Hematopoietic multipotent progenitor cell treated with erythropoietin and hydrocortisone succinate and interleukin-3 and kit ligand, for 4 days (in vitro differentiated cells): ENCODE results near the gene PTPRN2.
"Not testable (repeated sequence)": the region's sequence is repeated elsewhere in the genome, so short reads cannot be mapped to it uniquely, and the experiment has no call there.

Experiments used
- DNase-seq: peaks from one replicate; pipeline ENCODE4 v3.0.0-alpha.2; 2015

Gene PTPRN2

DNA sequence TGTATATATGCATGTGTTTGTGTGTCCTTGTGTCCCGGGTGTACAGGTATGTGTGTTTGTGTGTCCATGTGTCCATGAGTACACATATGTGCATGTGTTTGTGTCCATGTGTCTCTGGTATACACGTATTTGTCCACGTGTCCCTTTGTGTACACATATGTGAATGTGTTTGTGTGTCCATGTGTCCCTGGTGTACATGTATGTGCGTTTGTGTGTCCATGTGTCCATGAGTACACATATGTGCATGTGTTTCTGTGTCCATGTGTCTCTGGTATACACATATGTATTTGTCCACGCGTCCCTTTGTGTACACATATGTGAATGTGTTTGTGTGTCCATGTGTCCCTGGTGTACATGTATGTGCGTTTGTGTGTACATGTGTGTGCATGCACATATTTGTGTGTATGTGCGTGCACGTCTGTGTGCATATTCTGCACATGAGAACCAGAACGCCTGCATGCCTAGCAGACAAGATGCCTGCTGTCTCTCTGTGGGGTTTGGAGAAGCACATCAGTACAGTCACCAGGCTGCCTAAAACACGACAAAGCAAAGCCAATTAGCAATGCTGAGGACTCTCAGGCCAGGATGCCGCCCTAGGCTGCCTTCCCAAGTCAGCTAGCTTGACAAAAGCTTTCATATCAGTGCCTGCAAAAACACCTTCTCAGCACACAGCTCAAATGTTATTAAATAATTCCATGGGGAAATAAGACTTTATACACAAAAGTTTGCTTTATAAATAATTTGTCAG is 327.8 kb downstream of the PTPRN2 start:
- no peak for DNase-seq

DNA sequence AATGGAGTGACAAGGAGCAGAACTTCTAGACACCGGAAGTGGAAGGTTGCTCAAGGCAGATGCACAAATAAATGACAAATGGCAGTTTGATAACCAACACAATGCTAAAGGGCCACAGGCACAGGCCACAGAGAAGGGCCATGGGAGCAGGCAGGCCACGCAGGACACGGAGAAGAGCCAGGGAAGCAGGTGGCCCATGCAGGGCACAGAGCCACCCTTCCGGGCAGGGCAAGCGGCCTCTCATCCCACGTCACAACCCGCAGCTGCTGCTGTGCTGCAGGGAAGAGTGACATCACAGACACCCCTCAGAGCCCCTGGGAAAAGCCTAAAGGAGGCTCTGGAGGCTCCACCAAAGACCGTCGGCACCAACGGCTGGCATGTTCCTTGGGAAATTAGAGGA is 328.5 kb downstream of the PTPRN2 start:
- no peak for DNase-seq

DNA sequence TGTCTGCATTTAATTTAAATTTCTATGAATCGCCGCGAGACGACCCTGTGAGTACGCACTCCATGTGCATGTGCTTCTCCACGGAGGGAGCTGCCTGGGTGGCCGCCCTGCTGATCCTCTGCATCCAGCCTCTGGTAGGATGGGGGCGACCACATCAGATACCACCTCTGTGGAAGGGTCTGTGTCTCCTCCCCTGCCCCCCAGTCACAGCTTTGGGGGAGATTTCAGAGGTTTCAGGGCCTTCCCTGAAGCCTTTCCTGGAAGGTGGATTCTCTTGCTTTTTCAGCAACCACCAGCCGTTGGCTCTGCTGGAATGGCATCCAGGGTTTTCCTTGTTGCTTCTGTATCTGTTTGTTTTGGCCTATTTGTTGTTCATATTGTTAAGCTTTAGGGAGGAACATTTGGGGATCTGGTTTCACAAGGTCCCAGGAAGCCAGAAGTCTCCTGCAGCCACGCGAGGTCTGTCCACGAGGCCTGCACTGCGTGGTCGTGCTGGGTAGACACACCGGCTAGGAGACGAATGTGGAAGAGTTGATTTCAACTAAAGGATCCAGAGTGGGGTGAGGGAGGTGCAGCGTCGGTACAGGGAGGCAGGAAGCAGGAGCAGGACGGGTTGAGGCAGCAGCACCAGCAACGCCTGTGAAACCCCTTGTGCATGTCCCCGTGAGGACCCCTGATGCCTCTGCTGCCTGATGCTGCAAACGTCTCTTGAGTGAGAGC is 329.1 kb downstream of the PTPRN2 start:
- DNase-seq: no peak

DNA sequence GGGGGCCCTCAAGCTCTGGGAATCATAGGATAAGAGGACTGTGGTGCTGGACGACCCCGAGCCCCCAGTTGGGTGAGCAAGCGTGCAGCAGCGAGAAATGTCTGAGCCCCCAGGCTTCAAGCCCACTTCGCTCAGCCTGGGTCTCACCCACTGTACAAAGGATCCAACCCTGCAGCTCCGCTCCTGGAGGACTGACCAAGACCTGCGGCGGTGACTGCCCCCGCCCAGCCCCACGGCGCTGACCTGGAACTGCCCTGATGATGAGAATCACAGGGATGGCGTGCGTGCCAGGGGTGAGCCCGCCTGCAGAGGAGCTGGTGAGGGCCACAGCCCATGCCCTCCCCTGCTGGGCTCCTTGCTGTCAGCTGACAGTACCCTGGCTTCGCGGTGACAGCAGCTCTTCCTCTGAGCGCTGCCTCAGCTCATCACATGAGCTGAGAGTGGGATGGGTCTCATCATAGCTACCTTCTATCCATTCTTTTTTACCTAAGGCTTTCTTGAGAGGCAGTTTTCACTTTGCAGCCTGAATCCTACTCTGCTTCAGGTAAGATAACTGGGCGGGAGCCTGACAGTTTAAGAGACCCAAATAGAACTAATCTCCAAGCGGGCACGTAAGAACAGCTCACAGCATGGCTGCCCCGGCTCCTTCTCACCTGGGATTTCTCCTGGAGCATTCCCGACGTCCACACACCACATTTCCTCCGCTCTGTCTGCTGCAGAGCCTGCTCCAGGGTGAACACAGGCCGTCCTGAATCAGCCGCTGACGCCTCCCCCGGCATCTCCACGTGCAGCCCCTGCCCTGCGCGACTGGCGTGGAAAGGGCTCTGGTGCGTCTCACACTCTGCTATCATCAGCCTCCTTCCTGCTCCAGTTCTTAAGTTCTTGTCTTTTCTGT is 329.9 kb downstream of the PTPRN2 start:
- DNase-seq: no peak

DNA sequence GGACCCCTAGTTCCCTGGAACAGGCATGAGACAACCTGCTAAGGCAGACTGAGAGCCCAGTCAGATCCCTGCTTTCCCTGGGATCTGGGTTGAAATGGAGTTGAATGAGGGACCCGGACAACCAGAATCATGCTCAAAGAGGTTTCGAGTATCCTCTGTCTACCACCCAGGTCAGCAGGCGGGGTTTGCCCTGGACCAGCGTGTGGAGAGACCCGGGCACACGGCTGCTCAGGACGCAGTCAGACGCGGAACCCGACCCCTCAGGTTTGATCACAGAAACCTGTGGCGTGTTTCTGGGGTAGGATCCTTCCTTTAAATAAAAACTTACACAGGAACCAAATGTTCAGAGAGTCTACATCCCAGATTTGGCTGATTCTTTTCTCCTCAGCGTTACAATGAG is 330.6 kb downstream of the PTPRN2 start:
- no peak for DNase-seq

DNA sequence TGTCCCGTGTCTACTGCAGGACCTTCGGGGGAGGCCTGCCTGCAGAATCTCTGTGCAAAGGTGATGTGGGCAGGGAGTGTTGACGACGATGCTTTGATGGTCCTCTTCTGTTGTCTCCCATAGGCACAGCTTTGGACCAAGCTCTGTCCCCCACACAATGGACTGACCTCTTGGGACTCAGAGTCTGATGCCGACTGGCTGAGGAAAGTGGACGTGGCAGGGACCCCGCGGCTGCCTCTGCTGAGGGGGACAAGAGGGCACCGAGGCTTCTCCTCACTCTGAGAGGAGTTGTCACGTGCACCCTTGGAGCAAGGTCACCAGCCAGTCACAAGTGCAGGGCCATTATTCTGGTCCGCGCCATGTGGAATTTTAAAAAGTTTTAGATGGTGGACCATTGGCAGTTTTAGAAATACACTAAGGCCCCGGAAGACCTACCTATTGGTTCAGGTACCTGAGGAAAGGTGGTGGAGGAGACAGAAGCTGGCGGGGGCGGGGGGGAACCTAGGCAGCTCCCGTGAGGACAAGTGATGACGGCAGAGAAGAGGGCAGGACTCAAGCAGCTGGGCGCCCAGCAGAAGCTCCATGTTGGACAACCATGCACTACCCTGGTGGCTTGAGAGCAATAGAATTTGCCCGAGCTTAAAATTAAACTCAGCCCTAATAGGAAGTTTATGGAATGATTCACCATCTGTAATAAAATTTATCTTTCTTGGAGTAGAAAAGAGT is 331.4 kb downstream of the PTPRN2 start:
- DNase-seq: no peak

DNA sequence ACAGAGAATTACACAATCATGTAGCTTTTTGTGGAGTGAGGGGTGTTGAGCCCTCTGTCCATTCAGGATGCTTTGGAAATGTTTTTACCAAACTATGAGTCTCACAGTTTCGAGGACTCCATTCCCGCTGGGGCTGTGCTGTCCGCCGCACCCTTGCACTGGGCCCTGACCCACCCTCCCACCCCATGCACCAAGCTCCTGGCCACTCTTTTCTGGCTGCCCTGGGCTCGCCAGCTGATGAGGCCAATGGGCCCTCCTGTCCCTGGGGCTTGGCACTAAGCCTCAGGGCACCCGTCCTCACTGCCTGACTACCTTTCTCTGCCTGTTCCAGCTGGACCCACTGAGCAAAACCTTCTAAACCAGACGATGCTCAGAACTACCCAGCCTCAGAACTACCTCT is 332.1 kb downstream of the PTPRN2 start:
- no peak for DNase-seq

DNA sequence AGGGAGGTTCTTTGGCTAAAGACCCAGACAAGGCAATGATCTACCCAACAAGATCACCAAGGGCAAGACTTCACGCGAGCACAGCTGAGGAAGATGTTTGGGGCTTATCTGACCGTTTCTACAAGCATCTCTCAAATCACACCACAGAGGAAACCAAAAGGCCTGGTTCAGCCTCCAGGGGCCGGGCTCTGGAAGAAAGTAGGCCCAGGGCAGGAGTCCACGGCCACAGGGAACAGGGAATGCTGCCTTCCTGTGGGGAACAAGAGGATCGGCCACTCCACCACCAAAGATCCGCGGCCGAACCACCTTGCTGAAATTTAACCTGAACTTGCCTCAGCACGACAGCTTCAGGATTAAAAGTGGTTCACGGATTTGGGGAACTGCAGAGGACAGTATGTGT is 332.5 kb downstream of the PTPRN2 start:
- no peak for DNase-seq

DNA sequence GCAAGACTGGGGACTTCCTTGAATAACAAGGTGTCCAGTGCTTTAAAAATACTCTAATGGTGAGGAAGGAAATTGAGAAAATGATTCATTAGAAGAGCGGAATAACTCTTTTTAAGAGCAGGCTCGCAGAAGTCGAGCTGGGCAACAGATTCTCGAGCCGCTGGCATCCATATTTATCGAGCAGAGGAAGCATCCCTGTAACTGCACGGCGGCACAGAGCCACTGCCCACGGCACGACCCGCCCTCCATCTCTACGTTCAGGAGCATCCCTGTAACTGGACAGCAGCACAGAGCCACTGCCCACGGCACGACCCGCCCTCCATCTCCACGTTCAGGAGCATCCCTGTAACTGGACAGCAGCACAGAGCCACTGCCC is 334.0 kb downstream of the PTPRN2 start:
- DNase-seq: not testable (repeated sequence)

DNA sequence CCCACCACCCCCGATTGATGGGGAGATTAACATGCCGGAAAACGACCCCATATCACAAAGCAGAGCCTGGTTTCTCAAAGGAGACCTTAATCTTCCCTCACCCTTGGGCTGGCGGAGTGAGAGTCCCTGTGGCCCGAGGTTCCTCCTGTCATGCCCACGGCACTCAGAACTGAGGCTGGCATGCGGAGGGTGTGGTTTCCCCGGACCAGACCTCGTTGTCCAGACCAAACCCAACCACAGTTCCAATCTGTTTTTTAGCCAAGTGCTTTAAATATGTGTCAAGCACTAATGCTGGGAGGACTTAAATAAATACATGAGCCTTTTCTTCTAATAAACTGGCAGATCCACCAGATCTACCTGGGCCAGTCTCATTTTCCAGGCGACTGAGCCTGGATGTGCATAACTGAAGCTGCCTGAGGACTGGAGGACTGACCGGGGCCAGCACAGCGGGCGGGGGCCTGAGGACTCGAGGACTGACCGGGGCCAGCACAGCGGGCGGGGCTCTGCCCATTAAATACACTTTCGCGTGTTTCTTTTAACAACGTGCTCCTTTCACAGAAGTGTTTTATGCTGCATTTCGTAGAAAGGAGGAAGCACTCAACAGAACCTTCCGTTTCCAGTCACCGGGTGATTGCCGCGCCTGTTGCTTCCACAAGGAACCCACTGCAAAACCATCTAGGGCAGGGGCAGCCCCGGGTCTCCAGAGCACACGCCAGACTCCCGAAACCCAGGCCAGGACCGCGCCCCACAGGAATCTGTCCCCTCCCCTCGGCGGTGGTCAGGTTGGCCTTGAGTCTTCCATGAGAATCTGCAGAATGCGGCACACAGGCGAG is 334.6 kb downstream of the PTPRN2 start:
- no peak for DNase-seq

DNA sequence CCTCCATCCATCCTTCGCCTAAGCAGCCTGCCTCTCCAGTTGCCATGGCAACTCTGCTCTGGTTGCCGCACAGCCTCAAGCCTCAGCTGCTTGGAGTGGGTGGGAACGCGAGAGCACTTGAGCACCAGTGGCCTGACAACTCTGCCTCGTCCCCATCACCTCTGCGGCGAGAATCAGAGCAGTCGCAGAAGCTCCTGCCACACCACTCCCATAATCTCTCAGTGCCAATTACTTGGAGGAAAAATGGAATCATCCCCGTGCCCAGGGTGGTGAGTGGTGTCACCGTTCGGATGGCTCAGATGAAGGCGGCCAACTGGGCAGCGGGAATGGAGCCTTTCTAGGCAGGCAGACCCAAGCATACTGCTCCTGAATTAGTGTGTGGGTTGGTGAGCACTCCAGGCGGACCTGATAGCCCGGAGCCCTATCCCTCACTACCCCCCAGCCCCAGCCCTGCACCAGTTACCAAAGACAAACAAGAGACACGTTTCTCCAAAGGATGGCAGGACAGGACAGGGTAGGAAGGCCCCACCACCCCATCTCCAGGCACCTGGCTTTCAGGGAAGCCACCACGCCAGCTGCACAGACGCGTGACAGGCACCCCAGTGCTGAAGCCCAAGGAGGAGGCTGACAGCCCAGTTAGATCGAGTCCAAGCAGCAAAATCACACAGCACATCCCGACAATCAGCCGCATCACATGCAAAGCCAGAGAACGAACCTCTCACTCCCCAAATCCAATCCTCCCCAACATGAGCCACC is 335.4 kb downstream of the PTPRN2 start:
- no peak for DNase-seq

DNA sequence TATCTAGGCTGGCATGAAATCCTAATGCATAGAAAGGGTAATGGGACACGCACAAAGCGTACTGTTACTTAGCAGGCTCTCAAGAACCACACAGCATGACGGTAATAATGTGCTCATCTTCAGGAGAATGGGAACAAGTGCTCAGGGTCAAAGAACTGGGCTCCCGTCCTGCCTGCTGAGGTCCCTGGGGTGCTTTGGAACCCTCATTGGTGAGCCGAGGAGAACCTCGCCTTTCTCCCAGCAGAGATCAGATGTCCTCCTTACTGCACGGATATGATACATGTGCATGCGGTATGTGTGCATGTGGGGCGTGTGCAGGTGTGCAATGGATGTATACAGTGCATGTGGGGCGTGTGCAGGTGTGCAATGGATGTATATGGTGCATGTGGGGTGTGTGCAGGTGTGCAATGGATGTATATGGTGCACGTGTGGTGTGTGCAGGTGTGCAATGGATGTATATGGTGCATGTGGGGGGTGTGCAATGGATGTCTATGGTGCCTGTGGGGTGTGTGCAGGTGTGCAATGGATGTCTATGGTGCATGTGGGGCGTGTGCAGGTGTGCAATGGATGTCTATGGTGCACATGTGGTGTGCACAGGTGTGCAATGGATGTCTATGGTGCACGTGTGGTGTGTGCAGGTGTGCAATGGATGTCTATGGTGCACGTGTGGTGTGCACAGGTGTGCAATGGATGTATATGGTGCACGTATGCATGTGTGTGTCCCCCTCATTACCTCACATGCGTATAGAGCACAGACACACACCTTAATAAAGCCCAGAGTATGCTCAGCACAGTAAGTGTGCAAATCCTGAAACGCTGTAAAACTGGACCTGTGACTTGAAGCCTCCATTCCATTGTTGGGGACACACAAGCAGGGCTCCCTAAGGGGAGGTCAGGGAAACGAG is 336.3 kb downstream of the PTPRN2 start:
- no peak for DNase-seq

DNA sequence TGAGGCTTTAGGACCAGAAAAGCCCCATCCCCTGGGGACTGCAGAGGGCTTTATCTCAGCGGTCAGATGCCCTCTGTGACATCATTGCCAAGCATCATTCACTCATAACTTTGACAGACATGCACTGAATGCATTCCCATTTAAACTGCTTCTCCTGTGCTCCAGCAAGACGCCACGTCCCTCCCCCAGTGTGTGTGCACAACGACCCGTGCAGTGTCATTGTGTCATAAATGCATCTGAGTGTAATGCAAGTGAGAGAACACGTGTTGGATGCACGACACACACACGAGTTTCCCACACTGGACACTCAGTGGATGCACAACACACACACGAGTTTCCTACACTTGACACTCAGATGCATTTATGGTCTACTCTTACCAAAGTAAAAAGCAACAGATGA is 337.9 kb downstream of the PTPRN2 start:
- DNase-seq: no peak

DNA sequence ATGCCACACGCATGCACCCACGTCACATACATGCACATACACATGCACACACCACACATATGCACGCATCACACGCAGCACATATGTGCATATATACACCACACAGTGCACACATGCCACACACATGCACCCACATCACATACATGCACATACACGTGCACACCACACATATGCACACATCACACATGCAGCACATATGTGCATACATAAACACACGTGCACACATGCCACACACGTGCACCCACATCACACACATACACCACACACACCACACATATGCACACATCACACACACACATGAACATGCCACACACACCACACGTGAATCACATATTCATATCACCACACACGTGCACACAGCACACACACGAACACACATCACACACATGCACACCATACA is 338.8 kb downstream of the PTPRN2 start:
- DNase-seq: no peak

DNA sequence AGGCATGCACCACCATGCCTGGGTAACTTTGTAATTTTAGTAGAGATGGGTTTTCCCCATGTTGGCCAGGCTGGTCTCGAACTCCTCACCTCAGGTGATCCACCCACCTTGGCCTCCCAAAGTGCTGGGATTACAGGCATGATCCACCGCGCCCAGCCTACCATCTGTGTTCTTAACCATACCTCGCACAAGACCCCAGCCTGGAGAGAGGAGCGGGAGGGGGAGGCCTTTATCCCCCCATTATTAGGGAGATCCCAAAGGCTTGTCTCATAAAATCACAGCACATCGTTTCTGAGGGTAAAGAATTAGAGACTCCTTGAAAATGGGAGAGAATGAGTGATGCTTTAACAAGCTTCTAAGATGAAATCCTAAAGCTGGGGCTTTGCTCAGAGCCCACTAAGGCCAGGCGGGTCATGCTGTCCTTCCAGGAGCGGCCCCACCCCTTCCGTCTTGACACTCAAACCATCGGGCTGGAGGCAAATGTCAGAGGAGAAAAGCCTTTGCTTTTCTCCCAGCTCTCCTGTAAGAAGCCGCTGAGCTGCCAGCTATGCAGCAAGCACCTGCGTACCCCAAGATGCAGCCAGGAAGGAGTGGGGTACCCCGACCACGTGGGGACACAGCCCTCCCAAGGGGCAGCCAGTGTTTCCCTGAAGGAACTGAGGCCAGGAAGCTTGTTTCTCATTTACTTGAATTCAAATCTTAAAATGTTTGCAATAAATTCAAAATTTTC is 339.7 kb downstream of the PTPRN2 start:
- DNase-seq: no peak

DNA sequence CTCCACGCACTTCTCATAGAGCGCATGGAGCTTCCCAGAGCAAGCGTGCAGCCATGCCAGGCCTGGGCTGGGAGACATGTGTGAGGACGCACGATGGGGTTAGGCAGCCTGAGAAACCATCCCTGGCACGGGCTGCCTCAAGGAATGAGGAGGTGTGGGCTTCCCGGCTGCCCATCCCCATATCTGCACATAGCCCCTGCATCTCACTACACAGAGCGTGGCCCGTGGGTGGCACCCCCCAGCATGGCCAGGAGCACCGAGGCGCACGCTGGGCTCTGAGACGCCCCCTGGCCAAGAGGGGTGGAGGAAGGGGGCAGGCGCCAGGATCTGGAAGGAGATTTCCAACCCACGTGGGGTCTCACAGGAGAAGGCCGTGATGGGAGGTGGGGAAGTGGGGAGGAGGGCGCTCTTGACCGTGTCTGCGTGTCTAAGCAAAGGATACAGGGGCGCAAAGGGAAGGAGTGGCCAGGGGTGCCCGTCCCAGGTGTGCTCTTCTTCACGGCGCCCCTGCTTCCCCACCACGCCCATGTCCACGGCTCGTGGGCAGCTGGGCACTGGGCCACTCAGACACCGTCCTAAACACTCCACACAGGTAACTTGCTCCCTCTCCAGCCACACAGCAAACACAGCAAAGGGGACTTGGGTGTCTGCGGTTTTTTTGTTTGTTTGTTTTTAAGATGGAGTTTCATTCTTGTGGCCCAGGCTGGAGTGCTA is 340.5 kb downstream of the PTPRN2 start:
- DNase-seq: no peak

DNA sequence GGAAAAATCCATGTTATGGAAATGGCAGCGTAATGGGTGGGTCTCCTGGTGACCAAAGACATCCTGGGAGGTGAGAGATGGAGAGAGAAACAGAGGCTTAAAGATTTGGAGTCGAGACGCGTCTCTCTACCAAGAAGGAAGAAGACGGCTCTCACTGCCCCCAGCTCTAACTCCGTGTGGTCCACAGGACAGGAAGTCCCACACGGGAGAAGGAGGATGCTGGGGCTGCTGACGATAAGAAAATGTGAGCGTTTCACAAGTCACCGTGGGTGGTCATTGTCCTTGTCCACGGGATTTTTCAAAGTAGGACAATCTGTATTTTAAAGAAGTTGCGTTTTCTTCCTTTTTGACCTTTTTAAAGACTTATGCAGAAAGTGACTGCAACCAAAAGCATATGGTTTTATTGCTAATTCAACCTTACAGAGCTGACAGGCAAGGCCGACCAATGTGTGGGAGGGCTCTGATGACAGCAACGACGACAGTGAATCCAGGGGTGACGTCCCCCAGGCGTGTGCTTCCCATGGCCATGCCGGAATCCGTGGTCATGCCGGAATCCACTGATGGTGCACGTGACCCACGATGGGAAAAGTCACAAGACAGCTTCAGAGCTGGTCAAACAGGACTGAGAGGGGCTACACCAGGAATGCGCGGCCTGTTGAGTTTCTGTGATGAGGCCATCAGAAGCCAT is 341.2 kb downstream of the PTPRN2 start:
- no peak for DNase-seq

DNA sequence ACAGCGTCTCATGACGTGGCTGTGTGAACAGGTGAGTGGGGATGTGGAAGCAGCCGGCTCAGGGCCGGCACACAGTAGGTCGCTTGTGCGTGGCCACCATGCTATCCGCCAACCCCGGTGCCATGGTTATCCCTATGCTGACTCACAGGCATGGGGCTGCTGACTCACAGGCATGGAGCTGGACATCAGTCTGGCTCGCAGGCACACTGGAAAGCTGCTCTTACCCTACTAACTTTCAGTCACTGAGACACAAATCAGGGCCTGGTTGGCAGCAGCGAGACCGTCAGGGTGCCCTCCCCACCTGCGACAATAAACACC is 341.9 kb downstream of the PTPRN2 start:
- no peak for DNase-seq
